ENCODE results near the gene SLC37A1. TPM values are rescaled to one million over a fixed set of nuclear protein-coding genes. Genes with fewer than 3 reads are reported as not detected.

The SLC37A1 gene
- total and polyA plus RNA-seq, 2 of the 13 experiments (the other 11 are each of a cell fraction or from before 2014, with no cell fraction given), result 0.22 to 0.40 TPM

DNA sequence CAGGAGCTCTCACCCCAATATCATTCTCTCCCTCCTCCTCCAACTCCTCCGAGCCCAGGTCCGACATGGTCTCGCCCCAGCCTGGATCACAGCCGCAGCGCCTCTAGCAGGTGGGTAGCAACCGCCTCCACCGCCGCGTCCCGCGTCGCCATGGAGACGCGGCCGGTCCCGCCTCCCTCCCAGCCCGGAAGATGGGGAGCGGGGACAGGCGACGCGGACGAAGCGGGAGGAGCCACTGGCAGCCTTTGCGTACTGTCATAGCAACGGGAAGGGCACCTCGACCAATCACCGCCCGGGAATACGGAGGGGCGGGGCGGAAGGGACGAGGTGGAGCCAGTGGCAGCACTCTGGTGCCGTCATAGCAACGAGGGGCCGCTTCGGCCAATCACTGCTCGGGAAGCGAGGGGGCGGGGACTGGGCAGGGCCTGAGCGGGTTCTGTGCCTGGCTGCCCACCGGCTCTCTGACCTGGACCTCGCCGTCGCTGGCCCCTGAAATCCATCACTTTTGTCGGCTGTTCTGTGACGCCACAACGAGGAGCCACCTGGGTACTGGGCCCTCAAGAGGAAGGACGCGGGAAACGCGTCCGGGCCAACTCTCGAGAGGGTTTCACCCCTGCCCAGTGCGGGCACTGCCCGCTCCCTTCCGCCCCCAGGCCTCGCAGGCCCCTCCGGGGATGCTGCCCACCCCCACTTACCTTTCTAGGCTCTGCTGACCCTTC lies 17.4 kb upstream of the SLC37A1 start, which contains the start of gene RSPH1 (continued):
- TF ChIP-seq, protein P1, sequence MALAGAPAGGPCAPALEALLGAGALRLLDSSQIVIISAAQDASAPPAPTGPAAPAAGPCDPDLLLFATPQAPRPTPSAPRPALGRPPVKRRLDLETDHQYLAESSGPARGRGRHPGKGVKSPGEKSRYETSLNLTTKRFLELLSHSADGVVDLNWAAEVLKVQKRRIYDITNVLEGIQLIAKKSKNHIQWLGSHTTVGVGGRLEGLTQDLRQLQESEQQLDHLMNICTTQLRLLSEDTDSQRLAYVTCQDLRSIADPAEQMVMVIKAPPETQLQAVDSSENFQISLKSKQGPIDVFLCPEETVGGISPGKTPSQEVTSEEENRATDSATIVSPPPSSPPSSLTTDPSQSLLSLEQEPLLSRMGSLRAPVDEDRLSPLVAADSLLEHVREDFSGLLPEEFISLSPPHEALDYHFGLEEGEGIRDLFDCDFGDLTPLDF (CRISPR knock-in tag; IDR thresholded peaks at IDR 0.05), result no peak
- TF ChIP-seq RFX3 (CRISPR knock-in tag; IDR thresholded peaks at IDR 0.05) (peak; percentile 99), PPARG (CRISPR knock-in tag; conservative IDR thresholded peaks at IDR 0.05) (no peak), SALL1 (CRISPR knock-in tag; IDR thresholded peaks at IDR 0.05) (peak; percentile 45), NFRKB (IDR thresholded peaks at IDR 0.05) (no peak), MATR3 (CRISPR knock-in tag; IDR thresholded peaks at IDR 0.05) (no peak), SP4 (CRISPR knock-in tag; IDR thresholded peaks at IDR 0.05) (peak; percentile 83), THAP11 (CRISPR knock-in tag; IDR thresholded peaks at IDR 0.05) (peak; percentile 60; the same call in 1 of the 2 replicates), ZFP90 (CRISPR knock-in tag; IDR thresholded peaks at IDR 0.05; ENCODE audit: borderline replicate concordance) (no peak), KAT8 (CRISPR knock-in tag; IDR thresholded peaks at IDR 0.05) (0 out of 2 replicates have a peak, but pooled peaks have one; percentile 14)
- TF ChIP-seq, protein P2, sequence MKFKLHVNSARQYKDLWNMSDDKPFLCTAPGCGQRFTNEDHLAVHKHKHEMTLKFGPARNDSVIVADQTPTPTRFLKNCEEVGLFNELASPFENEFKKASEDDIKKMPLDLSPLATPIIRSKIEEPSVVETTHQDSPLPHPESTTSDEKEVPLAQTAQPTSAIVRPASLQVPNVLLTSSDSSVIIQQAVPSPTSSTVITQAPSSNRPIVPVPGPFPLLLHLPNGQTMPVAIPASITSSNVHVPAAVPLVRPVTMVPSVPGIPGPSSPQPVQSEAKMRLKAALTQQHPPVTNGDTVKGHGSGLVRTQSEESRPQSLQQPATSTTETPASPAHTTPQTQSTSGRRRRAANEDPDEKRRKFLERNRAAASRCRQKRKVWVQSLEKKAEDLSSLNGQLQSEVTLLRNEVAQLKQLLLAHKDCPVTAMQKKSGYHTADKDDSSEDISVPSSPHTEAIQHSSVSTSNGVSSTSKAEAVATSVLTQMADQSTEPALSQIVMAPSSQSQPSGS (CRISPR knock-in tag; IDR thresholded peaks at IDR 0.05), result 0 out of 2 replicates have a peak, but pooled peaks have one; percentile 12
- TF ChIP-seq, protein P3, sequence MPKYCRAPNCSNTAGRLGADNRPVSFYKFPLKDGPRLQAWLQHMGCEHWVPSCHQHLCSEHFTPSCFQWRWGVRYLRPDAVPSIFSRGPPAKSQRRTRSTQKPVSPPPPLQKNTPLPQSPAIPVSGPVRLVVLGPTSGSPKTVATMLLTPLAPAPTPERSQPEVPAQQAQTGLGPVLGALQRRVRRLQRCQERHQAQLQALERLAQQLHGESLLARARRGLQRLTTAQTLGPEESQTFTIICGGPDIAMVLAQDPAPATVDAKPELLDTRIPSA (CRISPR knock-in tag; IDR thresholded peaks at IDR 0.05; ENCODE audit: borderline replicate concordance), result no peak
- TF ChIP-seq, protein P4, sequence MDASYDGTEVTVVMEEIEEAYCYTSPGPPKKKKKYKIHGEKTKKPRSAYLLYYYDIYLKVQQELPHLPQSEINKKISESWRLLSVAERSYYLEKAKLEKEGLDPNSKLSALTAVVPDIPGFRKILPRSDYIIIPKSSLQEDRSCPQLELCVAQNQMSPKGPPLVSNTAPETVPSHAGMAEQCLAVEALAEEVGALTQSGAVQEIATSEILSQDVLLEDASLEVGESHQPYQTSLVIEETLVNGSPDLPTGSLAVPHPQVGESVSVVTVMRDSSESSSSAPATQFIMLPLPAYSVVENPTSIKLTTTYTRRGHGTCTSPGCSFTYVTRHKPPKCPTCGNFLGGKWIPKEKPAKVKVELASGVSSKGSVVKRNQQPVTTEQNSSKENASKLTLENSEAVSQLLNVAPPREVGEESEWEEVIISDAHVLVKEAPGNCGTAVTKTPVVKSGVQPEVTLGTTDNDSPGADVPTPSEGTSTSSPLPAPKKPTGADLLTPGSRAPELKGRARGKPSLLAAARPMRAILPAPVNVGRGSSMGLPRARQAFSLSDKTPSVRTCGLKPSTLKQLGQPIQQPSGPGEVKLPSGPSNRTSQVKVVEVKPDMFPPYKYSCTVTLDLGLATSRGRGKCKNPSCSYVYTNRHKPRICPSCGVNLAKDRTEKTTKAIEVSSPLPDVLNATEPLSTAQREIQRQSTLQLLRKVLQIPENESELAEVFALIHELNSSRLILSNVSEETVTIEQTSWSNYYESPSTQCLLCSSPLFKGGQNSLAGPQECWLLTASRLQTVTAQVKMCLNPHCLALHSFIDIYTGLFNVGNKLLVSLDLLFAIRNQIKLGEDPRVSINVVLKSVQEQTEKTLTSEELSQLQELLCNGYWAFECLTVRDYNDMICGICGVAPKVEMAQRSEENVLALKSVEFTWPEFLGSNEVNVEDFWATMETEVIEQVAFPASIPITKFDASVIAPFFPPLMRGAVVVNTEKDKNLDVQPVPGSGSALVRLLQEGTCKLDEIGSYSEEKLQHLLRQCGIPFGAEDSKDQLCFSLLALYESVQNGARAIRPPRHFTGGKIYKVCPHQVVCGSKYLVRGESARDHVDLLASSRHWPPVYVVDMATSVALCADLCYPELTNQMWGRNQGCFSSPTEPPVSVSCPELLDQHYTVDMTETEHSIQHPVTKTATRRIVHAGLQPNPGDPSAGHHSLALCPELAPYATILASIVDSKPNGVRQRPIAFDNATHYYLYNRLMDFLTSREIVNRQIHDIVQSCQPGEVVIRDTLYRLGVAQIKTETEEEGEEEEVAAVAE (CRISPR knock-in tag; IDR thresholded peaks at IDR 0.05; ENCODE audit: borderline replicate concordance), result peak; percentile 93
- TF ChIP-seq, protein P5, sequence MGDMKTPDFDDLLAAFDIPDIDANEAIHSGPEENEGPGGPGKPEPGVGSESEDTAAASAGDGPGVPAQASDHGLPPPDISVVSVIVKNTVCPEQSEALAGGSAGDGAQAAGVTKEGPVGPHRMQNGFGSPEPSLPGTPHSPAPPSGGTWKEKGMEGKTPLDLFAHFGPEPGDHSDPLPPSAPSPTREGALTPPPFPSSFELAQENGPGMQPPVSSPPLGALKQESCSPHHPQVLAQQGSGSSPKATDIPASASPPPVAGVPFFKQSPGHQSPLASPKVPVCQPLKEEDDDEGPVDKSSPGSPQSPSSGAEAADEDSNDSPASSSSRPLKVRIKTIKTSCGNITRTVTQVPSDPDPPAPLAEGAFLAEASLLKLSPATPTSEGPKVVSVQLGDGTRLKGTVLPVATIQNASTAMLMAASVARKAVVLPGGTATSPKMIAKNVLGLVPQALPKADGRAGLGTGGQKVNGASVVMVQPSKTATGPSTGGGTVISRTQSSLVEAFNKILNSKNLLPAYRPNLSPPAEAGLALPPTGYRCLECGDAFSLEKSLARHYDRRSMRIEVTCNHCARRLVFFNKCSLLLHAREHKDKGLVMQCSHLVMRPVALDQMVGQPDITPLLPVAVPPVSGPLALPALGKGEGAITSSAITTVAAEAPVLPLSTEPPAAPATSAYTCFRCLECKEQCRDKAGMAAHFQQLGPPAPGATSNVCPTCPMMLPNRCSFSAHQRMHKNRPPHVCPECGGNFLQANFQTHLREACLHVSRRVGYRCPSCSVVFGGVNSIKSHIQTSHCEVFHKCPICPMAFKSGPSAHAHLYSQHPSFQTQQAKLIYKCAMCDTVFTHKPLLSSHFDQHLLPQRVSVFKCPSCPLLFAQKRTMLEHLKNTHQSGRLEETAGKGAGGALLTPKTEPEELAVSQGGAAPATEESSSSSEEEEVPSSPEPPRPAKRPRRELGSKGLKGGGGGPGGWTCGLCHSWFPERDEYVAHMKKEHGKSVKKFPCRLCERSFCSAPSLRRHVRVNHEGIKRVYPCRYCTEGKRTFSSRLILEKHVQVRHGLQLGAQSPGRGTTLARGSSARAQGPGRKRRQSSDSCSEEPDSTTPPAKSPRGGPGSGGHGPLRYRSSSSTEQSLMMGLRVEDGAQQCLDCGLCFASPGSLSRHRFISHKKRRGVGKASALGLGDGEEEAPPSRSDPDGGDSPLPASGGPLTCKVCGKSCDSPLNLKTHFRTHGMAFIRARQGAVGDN (CRISPR knock-in tag; IDR thresholded peaks at IDR 0.05), result peak; percentile 65
- TF ChIP-seq, protein P6, sequence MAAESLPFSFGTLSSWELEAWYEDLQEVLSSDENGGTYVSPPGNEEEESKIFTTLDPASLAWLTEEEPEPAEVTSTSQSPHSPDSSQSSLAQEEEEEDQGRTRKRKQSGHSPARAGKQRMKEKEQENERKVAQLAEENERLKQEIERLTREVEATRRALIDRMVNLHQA (CRISPR knock-in tag; IDR thresholded peaks at IDR 0.05), result no peak

Measured in HepG2 (cell line).